ENCODE measurements around the gene GPNMB. TPM values are rescaled to one million over a fixed set of nuclear protein-coding genes. Genes with fewer than 3 reads are reported as not detected.
"Not testable (repeated sequence)": the region's sequence is repeated elsewhere in the genome, so short reads cannot be mapped to it uniquely, and the experiment has no call there.

Gene GPNMB
- total RNA-seq, 4 donors from 2014 or later, result 47.4 to 156 (median 72.5) TPM

GRCh38 chr7:23308754-23309153 is 62.2 kb downstream of the GPNMB start:
- TF ChIP-seq, protein P1, sequence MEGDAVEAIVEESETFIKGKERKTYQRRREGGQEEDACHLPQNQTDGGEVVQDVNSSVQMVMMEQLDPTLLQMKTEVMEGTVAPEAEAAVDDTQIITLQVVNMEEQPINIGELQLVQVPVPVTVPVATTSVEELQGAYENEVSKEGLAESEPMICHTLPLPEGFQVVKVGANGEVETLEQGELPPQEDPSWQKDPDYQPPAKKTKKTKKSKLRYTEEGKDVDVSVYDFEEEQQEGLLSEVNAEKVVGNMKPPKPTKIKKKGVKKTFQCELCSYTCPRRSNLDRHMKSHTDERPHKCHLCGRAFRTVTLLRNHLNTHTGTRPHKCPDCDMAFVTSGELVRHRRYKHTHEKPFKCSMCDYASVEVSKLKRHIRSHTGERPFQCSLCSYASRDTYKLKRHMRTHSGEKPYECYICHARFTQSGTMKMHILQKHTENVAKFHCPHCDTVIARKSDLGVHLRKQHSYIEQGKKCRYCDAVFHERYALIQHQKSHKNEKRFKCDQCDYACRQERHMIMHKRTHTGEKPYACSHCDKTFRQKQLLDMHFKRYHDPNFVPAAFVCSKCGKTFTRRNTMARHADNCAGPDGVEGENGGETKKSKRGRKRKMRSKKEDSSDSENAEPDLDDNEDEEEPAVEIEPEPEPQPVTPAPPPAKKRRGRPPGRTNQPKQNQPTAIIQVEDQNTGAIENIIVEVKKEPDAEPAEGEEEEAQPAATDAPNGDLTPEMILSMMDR (IDR thresholded peaks at IDR 0.05), result no peak
- no peak for TF ChIP-seq POLR2A (IDR thresholded peaks at IDR 0.05)
- no peak for TF ChIP-seq EP300 (IDR thresholded peaks at IDR 0.05)

DNA sequence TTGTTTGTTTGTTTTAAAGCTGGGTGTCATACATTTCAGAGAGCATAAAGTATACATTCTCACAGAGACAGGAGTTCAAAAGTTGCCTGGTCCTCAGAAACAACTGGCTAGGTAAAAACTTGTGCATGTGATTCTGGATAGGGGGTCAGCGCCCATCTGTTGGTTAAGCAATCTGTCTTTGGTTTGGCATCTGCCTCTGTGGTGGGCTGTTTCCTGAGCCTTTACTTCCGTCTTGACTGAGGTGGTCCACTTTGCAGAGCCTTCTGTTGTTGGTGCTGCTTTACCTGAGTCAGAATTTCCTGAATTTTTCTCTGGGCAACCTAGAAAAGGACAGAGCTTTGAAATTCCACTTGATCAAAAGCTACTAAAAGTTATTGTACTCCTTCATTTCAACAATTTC is 65.6 kb downstream of the GPNMB start:
- not testable (repeated sequence) for H3K27ac ChIP-seq; DNase-seq (ENCODE audit: low spot score in 2 of 2); H3K4me1 ChIP-seq; H3K9me3 ChIP-seq; H3K27me3 ChIP-seq; H3K4me3 ChIP-seq
- WGBS, 2 donors, result 73% methylated on average over 2 of the region's 2 CpGs
- H3K36me3 ChIP-seq, result peaks cover 0 to 21% (median 7%) of the 10 kb centered on the region in 3 donors

More at GRCh38 chr7:23308754-23309153, 62.2 kb downstream of the GPNMB start:
- H3K36me3 ChIP-seq, result peaks cover 0 to 46% (median 7%) of the 10 kb centered on the region in 3 donors
- no peak overlapping the region for H3K27ac ChIP-seq
- H3K4me3 ChIP-seq, result no peak overlapping the region
- H3K27me3 ChIP-seq, result no peaks in the 10 kb centered on the region
- no peaks in the 10 kb centered on the region for H3K9me3 ChIP-seq
- 85% methylated on average over 6 of the region's 6 CpGs for WGBS, 2 donors
- no peak for DNase-seq (ENCODE audit: low spot score in 2 of 2)
- H3K4me1 ChIP-seq, result peaks cover 0 to 14% (median 0%) of the 10 kb centered on the region in 4 donors

GRCh38 chr7:23315366-23315765 is 68.8 kb downstream of the GPNMB start:
- Histone ChIP-seq H3K4me1 (peaks cover 0 to 4% (median 0%) of the 10 kb centered on the region in 4 donors), H3K9me3 (no peaks in the 10 kb centered on the region), H3K27ac (no peak overlapping the region), H3K27me3 (no peaks in the 10 kb centered on the region), H3K4me3 (no peak overlapping the region), H3K36me3 (no peaks in the 10 kb centered on the region)
- DNase-seq (ENCODE audit: low spot score in 2 of 2), result no peak
- 85 to 87% methylated on average over 7 of the region's 7 CpGs for WGBS, 2 donors
- TF ChIP-seq EP300 (IDR thresholded peaks at IDR 0.05), result no peak
- TF ChIP-seq, protein P1 (IDR thresholded peaks at IDR 0.05), result no peak
- TF ChIP-seq POLR2A (IDR thresholded peaks at IDR 0.05), result no peak

Other genes starting within 250 kb of the GPNMB start
- gene HYCC1, start 232.6 kb upstream of the GPNMB start, total RNA-seq, result 10 to 100 TPM; 15.9 to 61.5 (median 53.1) TPM
- 10 to 100 TPM; 26.0 to 83.3 (median 35.3) TPM for gene KLHL7, start 141.0 kb upstream of the GPNMB start, total RNA-seq
- 10 to 100 TPM; 19.2 to 45.6 (median 35.8) TPM for gene NUP42, start 64.7 kb upstream of the GPNMB start, total RNA-seq
- 100 to 1,000 TPM in 1 of 4 donors, 10 to 100 TPM in 3; 41.4 to 107 (median 55.8) TPM for gene MALSU1, start 52.6 kb downstream of the GPNMB start, total RNA-seq
- under 1 TPM in 3 of 4 donors, not detected in 1; 0.21 to 0.90 (median 0.59) TPM for gene IGF2BP3, start 223.7 kb downstream of the GPNMB start, total RNA-seq

All from tibial nerve (tissue), 4 donors.